Astrocyte of the cerebellum (primary cell): ENCODE results near the gene TNFAIP6.
A peak's percentile ranks its signal among the peaks of the same experiment; 100 is the strongest.

Experiments used
- DNase-seq: peaks from one replicate; pipeline ENCODE4 v3.0.0-alpha.2; 2011; ENCODE audit warnings: low read depth
- H3K4me3 ChIP-seq: 2 replicates; pipeline ENCODE4 v1.5.1; 2011; ENCODE audit warnings: mild to moderate bottlenecking, low read depth, low read length, moderate library complexity
- CTCF ChIP-seq: IDR thresholded peaks from 2 replicates; pipeline ENCODE4 v1.5.1; 2012; ENCODE audit warnings: low read length, low read depth, moderate library complexity, mild to moderate bottlenecking; ENCODE audit errors: missing control alignments
- in situ Hi-C: cut with HindIII; loops from 2 replicates; pipeline ENCODE4 v1.10.0; 2017; ENCODE audit warnings: low sequenced_read_pairs

Gene TNFAIP6

GRCh38 chr2:151399981-151400380 lies 42.6 kb downstream of the TNFAIP6 start:
- TF ChIP-seq CTCF: no peak
- DNase-seq: no peak
- H3K4me3 ChIP-seq: no peak overlapping the region
- in situ Hi-C loops: no loop called here

GRCh38 chr2:151401149-151401548 lies 43.8 kb downstream of the TNFAIP6 start:
- TF ChIP-seq CTCF: no peak
- no peak for DNase-seq
- in situ Hi-C loops: no loop called here
- H3K4me3 ChIP-seq: no peak overlapping the region

- in situ Hi-C loops: no loop called here
- no peak for DNase-seq
- no peak for TF ChIP-seq CTCF
- no peak overlapping the region for H3K4me3 ChIP-seq
Observed at GRCh38 chr2:151403914-151404313, 46.5 kb downstream of the TNFAIP6 start.

- in situ Hi-C loops: no loop called here
- no peak overlapping the region for H3K4me3 ChIP-seq
- no peak for DNase-seq
- TF ChIP-seq CTCF: no peak
Observed at GRCh38 chr2:151405376-151405775, 48.0 kb downstream of the TNFAIP6 start.

- in situ Hi-C loops: no loop called here
- DNase-seq: no peak
- H3K4me3 ChIP-seq: no peak overlapping the region
- no peak for TF ChIP-seq CTCF
Observed at GRCh38 chr2:151407281-151407680, 49.9 kb downstream of the TNFAIP6 start.

- in situ Hi-C loops: no loop called here
- H3K4me3 ChIP-seq: peak overlapping the region; percentile 75
- TF ChIP-seq CTCF: no peak
- DNase-seq: no peak
Observed at GRCh38 chr2:151408788-151409600, 51.6 kb downstream of the TNFAIP6 start.
